Muscle layer of colon (tissue), 2 donors: ENCODE results near the gene GSTM2.
"Not testable (repeated sequence)": the region's sequence is repeated elsewhere in the genome, so short reads cannot be mapped to it uniquely, and the experiment has no call there.

Experiments used
- H3K27ac ChIP-seq: one replicate; pipeline ENCODE4 v1.7.0; 2013; ENCODE audit warnings: low read depth, mild to moderate bottlenecking, low read length, moderate library complexity
- H3K27me3 ChIP-seq, 2 donors: one replicate each; pipeline ENCODE4 v1.7.0; 2013; ENCODE audit warnings: low read length in 2 of 2, mild to moderate bottlenecking in 2 of 2; ENCODE audit not compliant: insufficient read depth in 2 of 2, control insufficient read depth in 1 of 2
- H3K36me3 ChIP-seq: one replicate; pipeline ENCODE4 v1.7.0; 2013; ENCODE audit warnings: mild to moderate bottlenecking, low read length; ENCODE audit not compliant: insufficient read depth
- H3K4me1 ChIP-seq: one replicate; pipeline ENCODE4 v1.7.0; 2013; ENCODE audit warnings: mild to moderate bottlenecking, low read length; ENCODE audit not compliant: insufficient read depth
- H3K4me3 ChIP-seq, 2 donors: one replicate each; pipeline ENCODE4 v1.7.0; 2013; ENCODE audit warnings: low read length in 2 of 2, low read depth in 1 of 2, mild to moderate bottlenecking in 1 of 2, moderate library complexity in 1 of 2
- H3K9ac ChIP-seq: one replicate; pipeline ENCODE4 v1.7.0; 2013; ENCODE audit warnings: low read length
- H3K9me3 ChIP-seq: one replicate; pipeline ENCODE4 v1.7.0; 2013; ENCODE audit warnings: mild to moderate bottlenecking, low read length
- donor health status: abdominal sarcoma.
- donor health status: Adenocarcinoma of cecum.

The GSTM2 gene

GRCh38 chr1:109671067-109671466 lies 3.2 kb downstream of the GSTM2 start:
- Histone ChIP-seq H3K27me3 (no peaks in the 10 kb centered on the region), H3K36me3 (peaks cover 7% of the 10 kb centered on the region), H3K9ac (no peak overlapping the region), H3K9me3 (no peaks in the 10 kb centered on the region), H3K4me1 (peaks cover 13% of the 10 kb centered on the region), H3K4me3 (no peak overlapping the region), H3K27ac (no peak overlapping the region)

- H3K4me1 ChIP-seq, H3K27me3 ChIP-seq, H3K9ac ChIP-seq, H3K36me3 ChIP-seq, H3K4me3 ChIP-seq, H3K9me3 ChIP-seq, H3K27ac ChIP-seq: not testable (repeated sequence)
These were observed 6.0 kb downstream of the GSTM2 start for GRCh38 chr1:109673861-109674260.

GRCh38 chr1:109676683-109677381 lies 9.0 kb downstream of the GSTM2 start:
- H3K27me3 ChIP-seq, H3K4me3 ChIP-seq, H3K36me3 ChIP-seq, H3K9ac ChIP-seq, H3K27ac ChIP-seq, H3K4me1 ChIP-seq, H3K9me3 ChIP-seq: not testable (repeated sequence)

- Histone ChIP-seq H3K4me1 (no peaks in the 10 kb centered on the region), H3K27me3 (no peaks in the 10 kb centered on the region), H3K27ac (no peak overlapping the region), H3K9me3 (no peaks in the 10 kb centered on the region), H3K4me3 (no peak overlapping the region), H3K36me3 (no peaks in the 10 kb centered on the region), H3K9ac (no peak overlapping the region)
These were observed 9.6 kb downstream of the GSTM2 start for GRCh38 chr1:109677459-109677858.

GRCh38 chr1:109678637-109679036 lies 10.8 kb downstream of the GSTM2 start:
- H3K4me3 ChIP-seq, H3K9ac ChIP-seq, H3K9me3 ChIP-seq, H3K27me3 ChIP-seq, H3K36me3 ChIP-seq, H3K27ac ChIP-seq, H3K4me1 ChIP-seq: not testable (repeated sequence)

GRCh38 chr1:109684777-109685176 lies 16.9 kb downstream of the GSTM2 start:
- H3K4me1 ChIP-seq, H3K27ac ChIP-seq, H3K9ac ChIP-seq, H3K4me3 ChIP-seq, H3K27me3 ChIP-seq, H3K36me3 ChIP-seq, H3K9me3 ChIP-seq: not testable (repeated sequence)

GRCh38 chr1:109685399-109685798 lies 17.5 kb downstream of the GSTM2 start:
- not testable (repeated sequence) for H3K27ac ChIP-seq, H3K4me3 ChIP-seq, H3K9ac ChIP-seq, H3K36me3 ChIP-seq, H3K27me3 ChIP-seq, H3K4me1 ChIP-seq, H3K9me3 ChIP-seq

- not testable (repeated sequence) for H3K36me3 ChIP-seq, H3K27me3 ChIP-seq, H3K27ac ChIP-seq, H3K9ac ChIP-seq, H3K4me3 ChIP-seq, H3K4me1 ChIP-seq, H3K9me3 ChIP-seq
These were observed 18.0 kb downstream of the GSTM2 start for GRCh38 chr1:109685890-109686289.

GRCh38 chr1:109687109-109687508 lies 19.3 kb downstream of the GSTM2 start:
- not testable (repeated sequence) for H3K27me3 ChIP-seq, H3K4me1 ChIP-seq, H3K36me3 ChIP-seq, H3K9me3 ChIP-seq, H3K9ac ChIP-seq, H3K4me3 ChIP-seq
- H3K27ac ChIP-seq, result peak overlapping the region; percentile 56

- H3K9ac ChIP-seq, result no peak within 1 kb of the TSS
- no peaks in the 10 kb centered on the region for H3K36me3 ChIP-seq
- H3K27ac ChIP-seq, result peak within 1 kb of the TSS; percentile 56
- H3K4me1 ChIP-seq, result no peaks in the 10 kb centered on the region
- no peaks in the 10 kb centered on the region for H3K9me3 ChIP-seq
- peak within 1 kb of the TSS; percentile 42 to 66 for H3K4me3 ChIP-seq
- no peaks in the 10 kb centered on the region for H3K27me3 ChIP-seq
These were observed 20.0 kb downstream of the GSTM2 start, which contains the start of gene GSTM1 for GRCh38 chr1:109687641-109688499. GSTM1 (plus strand) TSS chr1:109687817; CDS start chr1:109687874, 57 bp downstream.

- H3K9ac ChIP-seq, result no peak overlapping the region
- H3K27ac ChIP-seq, result no peak overlapping the region
- no peaks in the 10 kb centered on the region for H3K27me3 ChIP-seq
These were observed 22.1 kb downstream of the GSTM2 start for GRCh38 chr1:109689844-109690405.

More at GRCh38 chr1:109689844-109690405, 22.1 kb downstream of the GSTM2 start:
- Histone ChIP-seq H3K4me3 (no peak overlapping the region), H3K36me3 (no peaks in the 10 kb centered on the region), H3K4me1 (no peaks in the 10 kb centered on the region), H3K9me3 (no peaks in the 10 kb centered on the region)
